HG02884 (cell line): ENCODE data around the gene AGXT2.

Source experiments
- ATAC-seq: cut with Tn5 transposase; IDR thresholded peaks from one replicate; pipeline ENCODE4 v1.9.1; 2021; ENCODE audit warnings: mild to moderate bottlenecking, moderate library complexity; ENCODE audit not compliant: unreplicated experiment

Gene AGXT2, protein sequence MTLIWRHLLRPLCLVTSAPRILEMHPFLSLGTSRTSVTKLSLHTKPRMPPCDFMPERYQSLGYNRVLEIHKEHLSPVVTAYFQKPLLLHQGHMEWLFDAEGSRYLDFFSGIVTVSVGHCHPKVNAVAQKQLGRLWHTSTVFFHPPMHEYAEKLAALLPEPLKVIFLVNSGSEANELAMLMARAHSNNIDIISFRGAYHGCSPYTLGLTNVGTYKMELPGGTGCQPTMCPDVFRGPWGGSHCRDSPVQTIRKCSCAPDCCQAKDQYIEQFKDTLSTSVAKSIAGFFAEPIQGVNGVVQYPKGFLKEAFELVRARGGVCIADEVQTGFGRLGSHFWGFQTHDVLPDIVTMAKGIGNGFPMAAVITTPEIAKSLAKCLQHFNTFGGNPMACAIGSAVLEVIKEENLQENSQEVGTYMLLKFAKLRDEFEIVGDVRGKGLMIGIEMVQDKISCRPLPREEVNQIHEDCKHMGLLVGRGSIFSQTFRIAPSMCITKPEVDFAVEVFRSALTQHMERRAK

GRCh38 chr5:35047785-35048404 is at the start of gene AGXT2:
TSS of gene AGXT2 (minus strand) at chr5:35047949. CDS start at chr5:35047892, 57 bp downstream.
- no peak for ATAC-seq

DNA sequence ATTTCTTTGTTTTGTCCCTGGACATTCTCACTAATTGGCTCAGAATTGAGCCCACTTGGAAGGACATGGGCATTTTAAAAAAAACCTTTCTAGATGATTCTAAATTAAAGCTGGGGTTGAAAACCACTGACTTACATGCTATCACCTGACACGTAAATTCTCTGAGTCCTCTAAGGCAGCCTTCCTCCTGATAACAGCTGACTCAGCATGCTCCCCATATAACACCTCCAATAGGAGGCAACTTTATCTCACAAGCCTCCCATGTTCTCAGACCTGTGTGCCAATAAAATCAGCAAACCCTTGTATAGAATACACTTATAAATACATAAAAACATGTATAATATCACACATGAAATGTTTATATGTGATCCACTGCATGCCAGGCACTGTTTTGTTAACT is 49.2 kb upstream of the AGXT2 start:
- ATAC-seq: no peak

DNA sequence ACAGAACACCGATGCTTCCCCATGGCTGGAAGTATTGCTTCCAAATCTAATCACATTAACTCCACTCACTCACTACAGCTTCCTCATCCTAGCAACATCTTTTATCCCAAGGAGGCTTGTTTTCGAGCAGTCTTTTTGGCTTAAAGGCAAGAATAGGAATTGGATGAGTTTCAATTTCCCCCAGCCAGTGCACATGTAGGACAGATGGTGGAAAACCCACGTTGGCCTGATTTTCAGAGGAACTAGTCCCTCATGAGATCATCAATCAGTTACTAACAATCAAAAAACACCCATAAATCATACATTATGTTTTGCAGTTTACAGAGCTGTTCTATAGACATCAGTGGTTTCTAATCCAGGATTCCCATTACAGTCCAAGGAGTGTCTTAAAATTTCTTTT is 48.5 kb upstream of the AGXT2 start:
- no peak for ATAC-seq

DNA sequence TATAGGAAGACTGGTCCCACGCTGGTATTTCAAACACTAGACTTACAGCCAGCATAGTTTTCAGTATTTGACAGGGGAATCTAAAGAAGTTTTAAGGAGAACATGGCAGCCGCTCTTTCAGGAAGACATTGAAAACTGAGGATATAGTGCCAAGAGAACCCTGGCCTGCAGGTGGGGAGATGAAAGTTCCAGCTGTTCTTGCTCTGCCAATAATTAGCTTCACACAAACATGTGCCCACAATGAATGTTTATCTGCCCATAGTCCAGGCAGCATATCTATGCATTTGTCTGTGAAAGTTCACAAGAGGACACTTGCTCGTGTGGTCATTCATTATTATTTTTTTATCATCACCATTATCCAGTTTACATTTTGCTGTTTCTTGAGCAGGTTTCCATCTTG is 47.6 kb upstream of the AGXT2 start:
- ATAC-seq: no peak

GRCh38 chr5:35094948-35095347 is 47.2 kb upstream of the AGXT2 start:
- ATAC-seq: no peak

DNA sequence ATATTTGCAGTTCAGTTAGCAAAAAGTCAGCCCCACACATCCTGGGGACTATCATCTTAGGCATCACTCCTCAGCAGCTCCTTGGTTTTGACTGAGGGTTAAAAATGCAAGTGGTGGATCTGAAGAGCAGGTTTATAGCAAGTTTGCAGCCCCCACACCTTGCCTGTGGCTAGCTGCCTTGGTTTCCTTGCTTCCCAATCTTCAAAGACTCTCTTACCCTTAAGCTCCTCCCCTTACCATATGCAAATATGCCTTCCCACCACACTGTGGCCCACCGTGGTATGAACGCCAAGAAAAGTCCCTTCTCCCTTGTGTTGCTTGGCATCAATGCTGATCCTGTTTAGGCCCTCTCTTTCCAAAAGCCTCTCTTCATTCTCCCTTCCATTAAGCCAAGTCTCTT is 45.0 kb upstream of the AGXT2 start:
- no peak for ATAC-seq

- no peak for ATAC-seq
Observed at GRCh38 chr5:35091704-35092103, 44.0 kb upstream of the AGXT2 start.

GRCh38 chr5:35089334-35090314 is 41.9 kb upstream of the AGXT2 start:
- peak; percentile 57 for ATAC-seq

GRCh38 chr5:35087991-35088390 is 40.2 kb upstream of the AGXT2 start:
- ATAC-seq: no peak

- no peak for ATAC-seq
Observed at GRCh38 chr5:35083150-35083549, 35.4 kb upstream of the AGXT2 start.

DNA sequence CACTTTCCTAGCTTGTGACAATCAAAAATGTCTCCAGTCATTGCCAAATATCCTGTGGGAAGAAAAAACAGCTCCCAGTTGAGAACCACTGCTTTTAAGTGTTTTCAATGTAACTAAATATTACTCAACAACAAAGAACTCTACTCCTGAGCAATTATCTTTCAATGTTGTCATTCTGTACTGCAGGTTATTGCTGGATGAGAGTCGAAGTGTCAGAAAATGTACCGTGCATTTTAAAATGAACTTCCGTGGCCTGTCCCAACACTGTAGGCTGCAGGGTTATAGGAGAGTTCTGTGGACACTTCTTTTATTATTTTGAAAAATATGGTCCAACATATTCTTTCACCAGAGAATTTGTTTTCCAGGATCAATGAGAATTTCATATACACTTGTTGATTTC is 34.8 kb upstream of the AGXT2 start:
- no peak for ATAC-seq

- ATAC-seq: no peak
Observed at GRCh38 chr5:35081134-35081533, 33.4 kb upstream of the AGXT2 start.

GRCh38 chr5:35073160-35073559 is 25.4 kb upstream of the AGXT2 start:
- ATAC-seq: no peak

- no peak for ATAC-seq
Observed at GRCh38 chr5:35069188-35069587, 21.4 kb upstream of the AGXT2 start.

DNA sequence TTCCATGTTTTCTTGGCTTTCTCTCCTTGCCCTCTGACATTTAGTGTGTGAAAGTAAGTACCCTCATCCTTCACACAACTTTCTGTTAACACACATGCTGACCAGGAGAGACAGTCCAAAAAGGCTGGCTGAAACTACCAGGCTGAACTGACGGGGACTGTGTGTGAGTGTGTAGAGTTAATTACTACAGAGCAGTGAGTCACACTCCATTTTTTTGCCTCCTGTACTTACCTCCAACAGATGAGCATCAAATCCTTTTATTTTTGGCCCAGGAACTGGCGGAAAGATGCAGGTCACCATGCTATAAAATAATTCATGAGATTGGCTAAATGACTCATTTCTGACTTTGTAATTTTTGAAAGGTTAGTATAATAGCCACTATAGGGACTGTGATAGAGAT is 20.2 kb upstream of the AGXT2 start:
- no peak for ATAC-seq

GRCh38 chr5:35066260-35066795 is 18.6 kb upstream of the AGXT2 start:
- peak; percentile 82 for ATAC-seq

- no peak for ATAC-seq
Observed at GRCh38 chr5:35063414-35063813, 15.7 kb upstream of the AGXT2 start.

- no peak for ATAC-seq
Observed at GRCh38 chr5:35061211-35061770, 13.5 kb upstream of the AGXT2 start.

DNA sequence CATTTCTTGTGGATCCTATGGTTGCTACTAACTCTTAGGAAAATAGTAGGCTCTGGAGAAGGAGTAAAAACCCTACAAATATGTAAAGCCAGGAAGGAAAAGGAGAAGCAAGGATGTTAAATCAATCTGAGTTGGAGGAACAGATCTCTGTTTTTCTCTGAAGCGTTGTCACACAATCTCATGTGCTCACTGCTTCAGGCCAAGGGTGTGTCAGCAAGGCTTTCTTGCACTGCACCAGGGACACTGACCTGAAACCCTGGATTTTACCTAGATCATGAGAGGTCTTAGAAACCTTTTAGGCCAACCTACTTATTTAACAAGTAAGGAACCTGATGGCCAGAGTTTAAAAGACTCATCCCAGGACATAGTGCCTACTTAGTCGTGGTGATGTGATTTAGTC is 12.5 kb upstream of the AGXT2 start:
- ATAC-seq: no peak

GRCh38 chr5:35059251-35059650 is 11.5 kb upstream of the AGXT2 start:
- no peak for ATAC-seq

DNA sequence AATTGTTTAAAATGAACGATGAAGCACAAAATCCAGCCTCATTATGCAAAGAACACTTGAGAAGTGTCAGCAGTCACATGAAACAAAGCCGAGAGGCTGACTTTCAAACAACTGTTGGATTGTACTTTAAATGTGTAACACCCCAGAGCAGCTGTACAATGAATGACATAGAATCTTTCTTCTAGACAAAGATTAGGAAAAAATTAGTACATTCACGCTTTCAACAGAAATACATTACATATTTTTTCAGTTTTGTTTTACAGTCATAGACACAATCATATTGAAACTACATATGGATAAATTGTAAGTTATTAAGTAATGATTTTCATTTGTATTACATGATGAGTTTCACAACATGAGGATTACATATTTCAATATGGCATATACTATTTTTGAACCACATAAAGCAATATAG is 10.6 kb upstream of the AGXT2 start:
- ATAC-seq: peak; percentile 72
